Breast epithelium (tissue), 3 donors: ENCODE measurements around the gene BICD1.
"Not testable (repeated sequence)": the region's sequence is repeated elsewhere in the genome, so short reads cannot be mapped to it uniquely, and the experiment has no call there.

ENCODE experiments used
- POLR2AphosphoS5 ChIP-seq, 3 donors: sonication (generic); formaldehyde crosslinking; IDR thresholded peaks; one replicate each; pipeline ENCODE4 v1.6.1; 2017; ENCODE audit warnings: antibody characterized with exemption in 3 of 3
- TF ChIP-seq, protein P1 (sequence below), 3 donors: fragments of 450-650 bp; IDR thresholded peaks; one replicate each; pipeline ENCODE4 v1.5.1; 2016 to 2017; ENCODE audit warnings: antibody characterized with exemption in 3 of 3, mild to moderate bottlenecking in 3 of 3, moderate library complexity in 3 of 3

DNA sequence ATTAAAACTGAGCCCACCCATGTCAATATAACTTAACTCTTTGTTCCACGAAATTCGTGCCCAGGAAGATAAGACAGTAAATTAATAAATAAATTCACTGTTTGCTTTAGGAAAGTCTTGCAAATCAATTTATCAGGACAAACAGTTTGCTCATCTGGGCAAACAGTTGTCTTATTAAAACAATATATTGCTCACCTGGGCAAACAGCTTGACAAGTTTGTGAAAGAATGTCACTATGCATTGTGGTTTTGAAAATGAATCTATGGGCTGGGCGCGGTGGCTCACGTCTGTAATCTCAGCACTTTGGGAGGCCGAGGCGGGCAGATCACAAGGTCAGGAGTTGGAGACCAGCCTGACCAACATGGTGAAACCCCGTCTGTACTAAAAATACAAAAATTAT lies 80.5 kb downstream of the BICD1 start:
- TF ChIP-seq, protein P1, sequence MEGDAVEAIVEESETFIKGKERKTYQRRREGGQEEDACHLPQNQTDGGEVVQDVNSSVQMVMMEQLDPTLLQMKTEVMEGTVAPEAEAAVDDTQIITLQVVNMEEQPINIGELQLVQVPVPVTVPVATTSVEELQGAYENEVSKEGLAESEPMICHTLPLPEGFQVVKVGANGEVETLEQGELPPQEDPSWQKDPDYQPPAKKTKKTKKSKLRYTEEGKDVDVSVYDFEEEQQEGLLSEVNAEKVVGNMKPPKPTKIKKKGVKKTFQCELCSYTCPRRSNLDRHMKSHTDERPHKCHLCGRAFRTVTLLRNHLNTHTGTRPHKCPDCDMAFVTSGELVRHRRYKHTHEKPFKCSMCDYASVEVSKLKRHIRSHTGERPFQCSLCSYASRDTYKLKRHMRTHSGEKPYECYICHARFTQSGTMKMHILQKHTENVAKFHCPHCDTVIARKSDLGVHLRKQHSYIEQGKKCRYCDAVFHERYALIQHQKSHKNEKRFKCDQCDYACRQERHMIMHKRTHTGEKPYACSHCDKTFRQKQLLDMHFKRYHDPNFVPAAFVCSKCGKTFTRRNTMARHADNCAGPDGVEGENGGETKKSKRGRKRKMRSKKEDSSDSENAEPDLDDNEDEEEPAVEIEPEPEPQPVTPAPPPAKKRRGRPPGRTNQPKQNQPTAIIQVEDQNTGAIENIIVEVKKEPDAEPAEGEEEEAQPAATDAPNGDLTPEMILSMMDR (IDR thresholded peaks at IDR 0.05), result not testable (repeated sequence)
- TF ChIP-seq POLR2AphosphoS5 (IDR thresholded peaks at IDR 0.05), result not testable (repeated sequence)
